ENCODE data around the gene PATE4. TPM values are rescaled to one million over a fixed set of nuclear protein-coding genes. Genes with fewer than 3 reads are reported as not detected.

Gene PATE4, protein sequence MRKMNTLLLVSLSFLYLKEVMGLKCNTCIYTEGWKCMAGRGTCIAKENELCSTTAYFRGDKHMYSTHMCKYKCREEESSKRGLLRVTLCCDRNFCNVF
- not detected for total RNA-seq

DNA sequence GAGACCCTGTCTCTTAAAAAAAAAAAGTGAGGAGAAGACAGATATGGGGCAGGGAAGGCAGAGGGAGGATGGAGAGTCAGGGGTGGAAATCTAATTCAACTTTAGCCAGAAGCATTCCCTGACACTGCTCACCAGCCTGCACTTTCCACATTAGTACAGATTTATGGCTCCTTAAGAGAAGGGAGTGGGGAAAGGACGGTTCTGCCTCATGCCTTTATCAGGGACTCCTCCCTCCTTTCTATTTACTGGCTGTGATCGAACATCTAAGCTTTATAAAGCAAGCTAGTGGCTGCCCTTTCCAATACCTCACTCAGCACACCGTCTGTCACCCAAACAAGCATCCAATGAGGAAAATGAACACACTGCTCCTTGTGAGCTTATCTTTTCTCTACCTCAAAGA lies at the start of gene PATE4:
Gene PATE4 (plus strand): TSS at position 301 of the 400 bp plus-strand sequence. CDS start 44 bp downstream, at position 345.
- Histone ChIP-seq H3K4me3 (no peak within 1 kb of the TSS), H3K9me3 (peaks cover 7 to 15% of the 10 kb centered on the region in 2 donors)
- intact Hi-C loops (cut with DNase I; ENCODE audit: low total_unique reads): no loop called here

GRCh38 chr11:125784678-125785077 lies 48.4 kb upstream of the PATE4 start:
- intact Hi-C loops (cut with DNase I; ENCODE audit: low total_unique reads): no loop called here
- no peaks in the 10 kb centered on the region for H3K4me1 ChIP-seq
- H3K27ac ChIP-seq: no peak overlapping the region
- no peak for TF ChIP-seq POLR2AphosphoS5 (IDR thresholded peaks at IDR 0.05)
- no peak for TF ChIP-seq POLR2A (IDR thresholded peaks at IDR 0.05)
- TF ChIP-seq, protein P1, sequence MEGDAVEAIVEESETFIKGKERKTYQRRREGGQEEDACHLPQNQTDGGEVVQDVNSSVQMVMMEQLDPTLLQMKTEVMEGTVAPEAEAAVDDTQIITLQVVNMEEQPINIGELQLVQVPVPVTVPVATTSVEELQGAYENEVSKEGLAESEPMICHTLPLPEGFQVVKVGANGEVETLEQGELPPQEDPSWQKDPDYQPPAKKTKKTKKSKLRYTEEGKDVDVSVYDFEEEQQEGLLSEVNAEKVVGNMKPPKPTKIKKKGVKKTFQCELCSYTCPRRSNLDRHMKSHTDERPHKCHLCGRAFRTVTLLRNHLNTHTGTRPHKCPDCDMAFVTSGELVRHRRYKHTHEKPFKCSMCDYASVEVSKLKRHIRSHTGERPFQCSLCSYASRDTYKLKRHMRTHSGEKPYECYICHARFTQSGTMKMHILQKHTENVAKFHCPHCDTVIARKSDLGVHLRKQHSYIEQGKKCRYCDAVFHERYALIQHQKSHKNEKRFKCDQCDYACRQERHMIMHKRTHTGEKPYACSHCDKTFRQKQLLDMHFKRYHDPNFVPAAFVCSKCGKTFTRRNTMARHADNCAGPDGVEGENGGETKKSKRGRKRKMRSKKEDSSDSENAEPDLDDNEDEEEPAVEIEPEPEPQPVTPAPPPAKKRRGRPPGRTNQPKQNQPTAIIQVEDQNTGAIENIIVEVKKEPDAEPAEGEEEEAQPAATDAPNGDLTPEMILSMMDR (IDR thresholded peaks at IDR 0.05): no peak
- DNase-seq (ENCODE audit: low spot score in 2 of 2): no peak
- H3K36me3 ChIP-seq: no peaks in the 10 kb centered on the region
- H3K9me3 ChIP-seq: no peaks in the 10 kb centered on the region
- H3K4me3 ChIP-seq: no peak overlapping the region
- no peaks in the 10 kb centered on the region for H3K27me3 ChIP-seq

More for the DNA sequence above, at the start of gene PATE4:
- H3K4me1 ChIP-seq: no peaks in the 10 kb centered on the region
- H3K27ac ChIP-seq: no peak within 1 kb of the TSS
- H3K36me3 ChIP-seq: no peaks in the 10 kb centered on the region
- no peak for TF ChIP-seq POLR2A (IDR thresholded peaks at IDR 0.05)
- no peak for DNase-seq (ENCODE audit: low spot score in 2 of 2)
- no peaks in the 10 kb centered on the region for H3K27me3 ChIP-seq

- TF ChIP-seq POLR2AphosphoS5 (IDR thresholded peaks at IDR 0.05) (no peak), POLR2A (IDR thresholded peaks at IDR 0.05) (no peak)
- TF ChIP-seq, protein P1 (IDR thresholded peaks at IDR 0.05): no peak
- Histone ChIP-seq H3K4me1 (no peaks in the 10 kb centered on the region), H3K27ac (no peak within 1 kb of the TSS), H3K36me3 (no peaks in the 10 kb centered on the region), H3K4me3 (no peak within 1 kb of the TSS), H3K9me3 (peaks cover 0 to 5% of the 10 kb centered on the region in 2 donors), H3K27me3 (no peaks in the 10 kb centered on the region)
- intact Hi-C loops (cut with DNase I; ENCODE audit: low total_unique reads): no loop called here
- no peak for DNase-seq (ENCODE audit: low spot score in 2 of 2)
Measured at GRCh38 chr11:125787827-125788226, 45.3 kb upstream of the PATE4 start, which contains the start of gene PATE3. PATE3 (plus strand) TSS chr11:125788127; CDS start chr11:125788152, 25 bp downstream.

GRCh38 chr11:125790825-125791224 lies 42.3 kb upstream of the PATE4 start:
- H3K4me1 ChIP-seq: no peaks in the 10 kb centered on the region

DNA sequence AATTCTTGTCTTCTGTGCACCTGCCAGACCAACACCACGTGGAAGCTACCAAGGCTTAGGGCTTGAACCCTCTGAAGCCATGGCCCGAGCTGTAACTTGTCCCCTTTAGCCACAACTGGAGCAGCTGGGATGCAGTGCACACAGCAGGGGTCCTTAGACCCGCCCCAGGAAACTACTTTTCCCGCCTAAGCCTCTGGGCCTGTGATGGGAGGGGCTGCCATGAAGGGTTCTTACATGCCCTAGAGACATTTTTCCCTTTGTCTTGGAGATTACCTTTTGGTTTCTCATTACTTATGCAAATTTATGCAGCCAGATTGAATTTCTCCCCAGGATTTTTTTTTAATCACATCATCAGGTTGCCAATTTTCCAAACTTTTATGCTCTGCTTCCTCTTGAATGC lies 35.5 kb upstream of the PATE4 start:
- TF ChIP-seq POLR2AphosphoS5 (IDR thresholded peaks at IDR 0.05) (no peak), POLR2A (IDR thresholded peaks at IDR 0.05) (no peak)
- TF ChIP-seq, protein P1 (IDR thresholded peaks at IDR 0.05): no peak
- Histone ChIP-seq H3K9me3 (peaks cover 27 to 74% of the 10 kb centered on the region in 2 donors), H3K4me3 (no peak overlapping the region), H3K27me3 (no peaks in the 10 kb centered on the region), H3K36me3 (no peaks in the 10 kb centered on the region), H3K4me1 (no peaks in the 10 kb centered on the region), H3K27ac (no peak overlapping the region)
- no peak for DNase-seq (ENCODE audit: low spot score in 2 of 2)
- intact Hi-C loops (cut with DNase I; ENCODE audit: low total_unique reads): no loop called here

More at GRCh38 chr11:125790825-125791224, 42.3 kb upstream of the PATE4 start:
- H3K27me3 ChIP-seq: no peaks in the 10 kb centered on the region
- intact Hi-C loops (cut with DNase I; ENCODE audit: low total_unique reads): no loop called here
- H3K36me3 ChIP-seq: no peaks in the 10 kb centered on the region
- no peak overlapping the region for H3K27ac ChIP-seq
- no peak for DNase-seq (ENCODE audit: low spot score in 2 of 2)
- no peak overlapping the region for H3K4me3 ChIP-seq
- H3K9me3 ChIP-seq: peaks cover 0 to 33% of the 10 kb centered on the region in 2 donors
- TF ChIP-seq, protein P1 (IDR thresholded peaks at IDR 0.05): no peak
- TF ChIP-seq POLR2AphosphoS5 (IDR thresholded peaks at IDR 0.05) (no peak), POLR2A (IDR thresholded peaks at IDR 0.05) (no peak)

All from breast epithelium (tissue), 4 donors.